Measurements from ENCODE around the gene STK35. TPM values are rescaled to one million over a fixed set of nuclear protein-coding genes. Genes with fewer than 3 reads are reported as not detected.

Gene STK35
- 11.7 and 17.7 TPM in 2 replicates for total RNA-seq (2012; rRNA removed)

DNA sequence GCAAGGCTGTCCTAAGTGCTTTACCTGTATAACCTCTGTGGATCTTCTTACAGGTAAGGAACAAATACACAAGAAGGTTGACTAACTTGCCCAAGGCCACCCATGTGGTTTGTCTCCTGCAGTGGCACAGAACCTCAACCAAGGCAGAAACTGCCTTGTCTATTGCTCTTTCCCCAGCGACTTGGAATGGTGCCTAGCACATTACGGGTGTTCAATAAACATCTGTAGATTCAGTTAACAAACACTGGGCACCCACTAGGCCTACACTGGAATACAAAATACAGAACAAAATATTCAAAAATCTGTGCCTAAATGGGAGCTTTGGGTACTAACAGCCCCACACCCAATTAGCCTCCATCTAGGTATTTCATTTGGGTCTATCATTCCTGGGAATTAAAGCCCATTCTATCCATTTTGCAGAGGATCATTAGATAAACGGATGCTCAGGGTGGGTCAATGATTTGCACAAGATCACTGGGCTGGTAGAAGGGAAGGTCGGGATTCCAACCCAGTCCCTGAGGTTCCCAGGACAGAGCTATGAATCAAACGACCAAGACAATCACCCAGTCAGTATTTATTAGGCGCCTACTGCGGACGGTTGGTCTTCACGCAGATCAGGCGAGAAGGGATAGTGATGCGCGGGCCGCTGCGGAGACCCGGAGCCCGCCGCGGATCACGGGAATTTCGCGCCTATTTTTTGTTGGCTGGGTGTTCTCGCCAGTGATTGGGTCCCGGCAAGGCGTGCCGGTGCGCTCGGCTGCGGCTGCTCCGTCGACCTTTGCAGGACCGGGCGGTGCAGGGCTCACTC is at the start of gene STK35:
TSS of gene STK35 (plus strand) at position 771 of the 808 bp plus-strand sequence. CDS start 55 bp downstream, outside the sequence.
- peaks cover 20% of the 10 kb centered on the region for H3K4me1 ChIP-seq (ENCODE audit: control insufficient read depth, insufficient read depth, low read length)
- peak within 1 kb of the TSS; percentile 100 for H3K4me2 ChIP-seq (ENCODE audit: low read length)
- H3K27me3 ChIP-seq (ENCODE audit: control insufficient read depth, insufficient read depth, low read length): no peaks in the 10 kb centered on the region
- H3K4me3 ChIP-seq (ENCODE audit: low read length): peak within 1 kb of the TSS; percentile 88
- no peaks in the 10 kb centered on the region for H3K9me3 ChIP-seq (replicated peaks; ENCODE audit: low read length)
- peaks cover 7% of the 10 kb centered on the region for H3K36me3 ChIP-seq (ENCODE audit: insufficient read depth, low read length)
- H3K9ac ChIP-seq (ENCODE audit: low read depth, low read length): peak within 1 kb of the TSS; percentile 100

DNA sequence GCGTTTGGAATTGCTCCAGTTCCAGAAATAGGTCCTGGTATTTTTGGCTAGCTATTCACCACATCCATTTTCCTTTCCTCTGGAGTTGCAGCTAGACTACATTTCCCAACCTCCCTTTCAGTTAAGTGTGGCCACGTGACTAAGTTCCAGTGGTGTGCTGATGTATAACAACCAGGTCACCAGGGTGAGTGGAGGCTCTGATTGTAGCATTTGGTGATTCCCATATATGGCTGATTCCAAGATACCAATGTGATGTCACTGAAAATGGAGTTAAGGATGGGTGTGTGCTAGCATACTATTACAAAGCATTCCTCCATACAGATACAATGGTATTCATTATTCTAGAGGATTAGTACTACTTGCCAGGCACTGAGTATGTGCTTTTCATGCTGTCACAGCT is 49.7 kb upstream of the STK35 start:
- Histone ChIP-seq H3K9ac (ENCODE audit: low read depth, low read length) (no peak overlapping the region), H3K4me1 (ENCODE audit: control insufficient read depth, insufficient read depth, low read length) (no peaks in the 10 kb centered on the region), H3K9me3 (replicated peaks; ENCODE audit: low read length) (no peaks in the 10 kb centered on the region), H3K27me3 (ENCODE audit: control insufficient read depth, insufficient read depth, low read length) (peaks cover 30% of the 10 kb centered on the region), H3K4me3 (ENCODE audit: low read length) (no peak overlapping the region), H3K4me2 (ENCODE audit: low read length) (no peak overlapping the region), H3K36me3 (ENCODE audit: insufficient read depth, low read length) (no peaks in the 10 kb centered on the region)

DNA sequence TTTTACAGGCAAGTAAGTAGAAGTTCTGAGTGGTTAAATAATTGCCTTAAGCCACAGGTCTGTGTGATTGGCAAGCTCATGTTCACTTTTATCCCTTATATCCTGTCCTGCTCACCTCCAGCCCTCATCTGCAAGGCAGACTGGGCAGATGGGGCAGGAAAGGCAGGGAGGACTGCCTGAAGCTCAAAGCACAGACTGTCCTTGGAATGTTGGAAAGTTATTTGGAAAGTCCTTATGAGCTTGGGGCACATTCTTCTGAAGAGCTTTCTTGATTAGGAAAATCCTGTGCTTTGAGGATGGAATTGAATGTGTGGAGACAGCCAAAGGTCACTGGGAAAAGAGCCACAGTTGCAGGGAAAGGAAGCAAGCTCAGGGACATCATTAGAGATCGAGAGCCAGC is 48.9 kb upstream of the STK35 start:
- Histone ChIP-seq H3K27me3 (ENCODE audit: control insufficient read depth, insufficient read depth, low read length) (peaks cover 30% of the 10 kb centered on the region), H3K9me3 (replicated peaks; ENCODE audit: low read length) (no peaks in the 10 kb centered on the region), H3K4me3 (ENCODE audit: low read length) (no peak overlapping the region), H3K4me1 (ENCODE audit: control insufficient read depth, insufficient read depth, low read length) (no peaks in the 10 kb centered on the region), H3K9ac (ENCODE audit: low read depth, low read length) (no peak overlapping the region), H3K36me3 (ENCODE audit: insufficient read depth, low read length) (no peaks in the 10 kb centered on the region), H3K4me2 (ENCODE audit: low read length) (no peak overlapping the region)

DNA sequence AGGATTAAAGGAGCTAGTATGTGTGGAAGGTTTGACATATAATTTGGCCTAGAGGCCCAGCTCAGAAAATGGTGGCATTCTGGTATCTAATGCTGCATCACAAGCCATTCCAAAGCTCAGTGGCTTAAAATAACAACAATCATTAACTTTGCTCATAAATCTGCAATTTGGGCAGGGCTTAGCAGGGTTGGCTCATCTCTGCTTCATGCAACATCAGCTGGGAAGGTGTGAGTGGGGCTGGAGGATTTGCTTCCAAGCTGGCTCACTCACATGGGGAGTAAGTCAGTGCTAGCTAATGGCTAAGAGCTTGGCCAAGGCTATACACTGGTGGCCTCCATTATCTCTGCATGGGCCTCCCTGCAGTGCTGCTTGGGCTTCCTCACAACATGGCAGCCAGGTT is 48.0 kb upstream of the STK35 start:
- no peak overlapping the region for H3K9ac ChIP-seq (ENCODE audit: low read depth, low read length)
- no peak overlapping the region for H3K4me3 ChIP-seq (ENCODE audit: low read length)
- peaks cover 30% of the 10 kb centered on the region for H3K27me3 ChIP-seq (ENCODE audit: control insufficient read depth, insufficient read depth, low read length)
- H3K4me2 ChIP-seq (ENCODE audit: low read length): no peak overlapping the region
- H3K4me1 ChIP-seq (ENCODE audit: control insufficient read depth, insufficient read depth, low read length): no peaks in the 10 kb centered on the region
- H3K36me3 ChIP-seq (ENCODE audit: insufficient read depth, low read length): no peaks in the 10 kb centered on the region
- no peaks in the 10 kb centered on the region for H3K9me3 ChIP-seq (replicated peaks; ENCODE audit: low read length)

DNA sequence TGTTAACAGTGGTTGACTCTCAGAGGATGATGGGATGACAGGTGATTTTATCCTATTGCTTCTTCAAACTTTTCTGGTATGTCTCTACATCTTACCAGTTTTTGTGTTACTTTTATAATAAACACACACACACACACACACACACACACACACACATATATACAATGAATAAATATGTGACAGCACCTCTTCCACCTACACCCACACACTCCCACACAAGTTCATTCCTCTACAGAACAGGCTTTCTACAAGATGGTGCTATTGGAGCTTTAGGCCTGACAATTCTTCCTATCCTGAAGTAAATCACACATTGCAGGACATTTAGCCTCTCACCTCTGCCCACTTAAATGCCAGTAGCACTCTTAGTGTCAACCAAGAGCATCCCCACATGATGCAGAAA is 46.7 kb upstream of the STK35 start:
- no peak overlapping the region for H3K9ac ChIP-seq (ENCODE audit: low read depth, low read length)
- H3K4me1 ChIP-seq (ENCODE audit: control insufficient read depth, insufficient read depth, low read length): no peaks in the 10 kb centered on the region
- H3K4me3 ChIP-seq (ENCODE audit: low read length): no peak overlapping the region
- peaks cover 28% of the 10 kb centered on the region for H3K27me3 ChIP-seq (ENCODE audit: control insufficient read depth, insufficient read depth, low read length)
- no peaks in the 10 kb centered on the region for H3K9me3 ChIP-seq (replicated peaks; ENCODE audit: low read length)
- no peak overlapping the region for H3K4me2 ChIP-seq (ENCODE audit: low read length)
- H3K36me3 ChIP-seq (ENCODE audit: insufficient read depth, low read length): no peaks in the 10 kb centered on the region

DNA sequence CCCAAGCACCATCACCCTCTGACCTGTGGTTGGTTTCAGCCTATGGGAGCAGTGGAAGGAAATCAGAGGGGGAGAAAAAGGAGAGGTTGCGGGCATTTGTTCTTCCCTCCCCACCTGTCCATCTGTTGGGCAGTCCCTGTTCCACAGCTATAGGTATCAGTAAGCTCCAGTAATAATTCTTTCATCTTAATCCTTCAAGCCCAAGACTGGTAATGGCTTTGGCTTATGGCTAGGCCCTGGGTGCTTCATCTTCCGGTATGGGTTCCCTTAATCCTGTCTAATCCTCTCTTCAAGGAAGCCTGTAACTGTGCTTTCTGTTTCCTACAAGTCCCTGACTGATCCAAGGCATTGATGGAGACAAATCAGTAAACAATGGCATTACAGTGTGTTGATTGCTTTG is 42.2 kb upstream of the STK35 start:
- no peak overlapping the region for H3K9ac ChIP-seq (ENCODE audit: low read depth, low read length)
- H3K4me2 ChIP-seq (ENCODE audit: low read length): no peak overlapping the region
- peaks cover 7% of the 10 kb centered on the region for H3K27me3 ChIP-seq (ENCODE audit: control insufficient read depth, insufficient read depth, low read length)
- no peaks in the 10 kb centered on the region for H3K9me3 ChIP-seq (replicated peaks; ENCODE audit: low read length)
- no peaks in the 10 kb centered on the region for H3K36me3 ChIP-seq (ENCODE audit: insufficient read depth, low read length)
- no peaks in the 10 kb centered on the region for H3K4me1 ChIP-seq (ENCODE audit: control insufficient read depth, insufficient read depth, low read length)
- no peak overlapping the region for H3K4me3 ChIP-seq (ENCODE audit: low read length)

DNA sequence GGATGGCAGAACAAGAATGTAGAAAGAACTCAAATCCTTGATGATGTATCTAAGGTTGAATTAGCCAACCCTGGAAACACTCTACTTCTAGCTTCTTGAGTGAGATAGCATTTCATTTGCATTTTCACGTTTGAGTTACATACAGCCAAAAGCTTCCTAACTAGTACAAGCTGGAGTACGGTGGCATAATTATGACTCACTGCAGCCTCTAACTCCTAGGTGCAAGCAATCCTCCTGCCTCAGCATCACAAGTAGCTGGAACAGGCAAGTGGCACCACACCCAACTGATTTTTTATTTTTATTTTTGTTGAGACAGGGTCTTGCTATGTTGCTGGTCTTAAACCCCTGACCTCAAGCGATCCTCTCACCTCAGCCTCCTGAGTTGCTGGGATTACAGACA is 36.5 kb upstream of the STK35 start:
- H3K4me2 ChIP-seq (ENCODE audit: low read length): no peak overlapping the region
- H3K9ac ChIP-seq (ENCODE audit: low read depth, low read length): no peak overlapping the region
- no peaks in the 10 kb centered on the region for H3K36me3 ChIP-seq (ENCODE audit: insufficient read depth, low read length)
- H3K4me3 ChIP-seq (ENCODE audit: low read length): no peak overlapping the region
- no peaks in the 10 kb centered on the region for H3K9me3 ChIP-seq (replicated peaks; ENCODE audit: low read length)
- H3K27me3 ChIP-seq (ENCODE audit: control insufficient read depth, insufficient read depth, low read length): peaks cover 21% of the 10 kb centered on the region
- H3K4me1 ChIP-seq (ENCODE audit: control insufficient read depth, insufficient read depth, low read length): no peaks in the 10 kb centered on the region

DNA sequence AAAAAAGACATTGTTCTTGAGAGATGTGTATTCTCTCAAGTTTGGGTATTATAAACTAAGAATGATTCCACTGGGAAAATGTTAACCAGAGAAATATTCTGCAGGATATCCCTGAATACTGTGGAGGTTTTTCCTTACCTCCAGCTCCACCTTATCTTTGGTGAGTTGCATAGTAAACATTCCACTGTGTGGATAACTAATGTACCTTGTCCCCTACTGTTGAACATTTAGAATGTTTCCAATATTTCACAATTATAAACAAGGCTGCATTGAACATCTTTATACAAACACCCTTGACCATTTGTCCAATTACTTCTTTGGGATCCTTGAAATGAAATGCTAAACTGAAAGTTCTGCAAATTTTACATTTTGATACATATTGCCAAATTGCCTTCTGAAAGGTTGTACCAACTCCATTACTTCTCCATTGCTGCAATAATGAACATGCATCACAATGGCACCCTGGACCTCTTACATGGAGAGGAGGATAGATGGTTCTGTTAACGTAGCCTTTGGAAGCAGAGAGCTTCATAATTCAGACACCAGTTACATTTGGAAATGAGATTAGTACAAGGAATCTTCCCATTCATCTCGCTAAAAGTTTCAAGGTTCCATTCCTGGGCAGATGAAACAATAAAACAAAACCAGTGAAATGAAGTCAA is 35.0 kb upstream of the STK35 start:
- Histone ChIP-seq H3K4me1 (ENCODE audit: control insufficient read depth, insufficient read depth, low read length) (no peaks in the 10 kb centered on the region), H3K4me3 (ENCODE audit: low read length) (no peak overlapping the region), H3K4me2 (ENCODE audit: low read length) (no peak overlapping the region), H3K9ac (ENCODE audit: low read depth, low read length) (no peak overlapping the region), H3K9me3 (replicated peaks; ENCODE audit: low read length) (no peaks in the 10 kb centered on the region), H3K27me3 (ENCODE audit: control insufficient read depth, insufficient read depth, low read length) (peaks cover 21% of the 10 kb centered on the region), H3K36me3 (ENCODE audit: insufficient read depth, low read length) (no peaks in the 10 kb centered on the region)

DNA sequence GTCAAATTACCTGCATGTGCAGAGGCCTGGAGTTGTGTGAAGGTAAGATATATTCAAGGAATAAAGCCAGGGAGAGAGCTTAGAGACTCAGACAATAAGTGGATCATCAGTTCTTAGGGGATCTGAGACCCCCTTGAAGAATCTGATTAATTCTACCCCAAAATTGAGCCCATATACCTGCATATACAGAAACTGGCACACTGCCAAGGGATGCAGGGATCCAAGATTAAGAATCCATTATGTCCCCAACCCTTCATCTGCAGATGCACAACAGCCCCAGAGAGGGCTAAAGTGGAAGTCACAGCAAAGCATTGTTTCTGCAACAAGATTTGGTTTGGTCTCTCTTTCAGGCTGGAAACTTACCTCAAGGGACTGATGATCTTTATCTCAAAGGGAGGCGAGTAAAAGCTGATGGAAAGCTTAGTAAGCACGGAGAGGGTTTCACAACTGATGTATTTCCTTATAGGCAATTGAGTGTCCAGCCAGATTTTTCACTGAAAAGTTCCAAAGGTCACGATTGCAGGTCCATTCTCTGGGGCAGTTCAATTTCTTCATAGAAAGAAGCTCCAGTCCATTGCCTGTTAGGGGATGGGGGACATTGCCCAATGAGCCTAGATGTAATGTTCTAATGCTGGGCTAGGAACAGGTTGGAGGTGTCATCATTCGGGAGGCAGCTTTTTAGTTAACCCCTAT is 20.9 kb upstream of the STK35 start:
- no peak overlapping the region for H3K4me2 ChIP-seq (ENCODE audit: low read length)
- peaks cover 52% of the 10 kb centered on the region for H3K27me3 ChIP-seq (ENCODE audit: control insufficient read depth, insufficient read depth, low read length)
- H3K4me3 ChIP-seq (ENCODE audit: low read length): no peak overlapping the region
- no peaks in the 10 kb centered on the region for H3K36me3 ChIP-seq (ENCODE audit: insufficient read depth, low read length)
- H3K9ac ChIP-seq (ENCODE audit: low read depth, low read length): no peak overlapping the region
- H3K9me3 ChIP-seq (replicated peaks; ENCODE audit: low read length): no peaks in the 10 kb centered on the region
- no peaks in the 10 kb centered on the region for H3K4me1 ChIP-seq (ENCODE audit: control insufficient read depth, insufficient read depth, low read length)

DNA sequence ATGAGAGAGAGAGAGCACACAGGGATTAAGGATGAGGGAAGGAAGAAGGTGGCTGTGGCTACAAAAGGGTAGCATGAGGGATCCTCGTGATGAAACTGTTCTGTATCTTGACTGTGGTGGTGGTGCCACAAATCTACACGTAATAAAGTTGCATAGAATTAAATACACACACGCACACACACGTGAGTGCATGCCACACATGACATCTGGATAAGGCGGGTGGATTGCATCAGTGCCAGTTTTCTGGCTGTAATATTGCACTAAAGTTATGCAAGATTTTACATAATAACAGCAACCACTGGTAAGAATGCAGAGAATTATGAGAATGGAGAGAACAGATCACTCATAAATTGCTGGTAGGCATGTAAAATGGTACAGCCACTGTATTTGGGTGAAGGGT is 16.9 kb upstream of the STK35 start:
- Histone ChIP-seq H3K9me3 (replicated peaks; ENCODE audit: low read length) (no peaks in the 10 kb centered on the region), H3K4me3 (ENCODE audit: low read length) (no peak overlapping the region), H3K9ac (ENCODE audit: low read depth, low read length) (no peak overlapping the region), H3K4me2 (ENCODE audit: low read length) (no peak overlapping the region), H3K36me3 (ENCODE audit: insufficient read depth, low read length) (no peaks in the 10 kb centered on the region), H3K27me3 (ENCODE audit: control insufficient read depth, insufficient read depth, low read length) (peaks cover 73% of the 10 kb centered on the region), H3K4me1 (ENCODE audit: control insufficient read depth, insufficient read depth, low read length) (no peaks in the 10 kb centered on the region)

DNA sequence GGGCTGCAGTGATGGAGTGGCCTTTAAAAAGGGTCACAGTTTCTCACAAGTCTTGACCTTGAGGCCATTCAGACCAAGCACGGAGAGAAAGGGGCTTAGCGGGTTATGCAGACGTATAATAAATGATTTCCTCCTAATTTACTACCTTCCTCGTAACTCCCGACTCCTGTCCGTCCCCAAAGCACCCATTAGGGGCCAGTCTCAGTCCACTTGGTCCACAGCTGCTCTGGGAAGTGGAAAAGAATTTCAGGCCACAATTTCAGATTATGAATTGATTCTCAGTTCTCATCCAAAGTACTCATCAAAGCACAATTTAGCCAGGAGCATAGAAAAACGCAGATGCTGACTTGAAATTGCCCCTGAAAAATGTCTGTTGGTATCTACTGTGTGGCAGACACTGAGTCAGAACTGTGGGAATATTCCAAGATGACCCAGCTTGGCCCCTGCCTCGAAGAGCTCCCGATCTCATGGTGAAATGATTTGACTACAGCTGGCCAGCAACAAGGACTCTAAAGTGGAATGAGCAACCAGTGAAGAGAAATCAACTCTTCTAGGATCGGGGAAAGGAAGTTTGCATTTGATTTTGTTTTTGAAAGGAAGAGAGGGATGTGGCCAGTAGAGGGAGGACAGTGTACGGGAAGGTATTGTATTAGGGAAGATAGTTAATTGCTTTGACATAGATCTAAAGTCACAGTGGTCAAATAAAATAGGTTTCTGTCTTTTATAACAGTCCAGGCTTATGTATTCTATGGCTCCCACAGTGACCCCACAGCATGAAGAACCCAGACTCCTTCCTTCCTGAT is 15.2 kb upstream of the STK35 start:
- H3K4me1 ChIP-seq (ENCODE audit: control insufficient read depth, insufficient read depth, low read length): no peaks in the 10 kb centered on the region
- no peaks in the 10 kb centered on the region for H3K36me3 ChIP-seq (ENCODE audit: insufficient read depth, low read length)
- H3K27me3 ChIP-seq (ENCODE audit: control insufficient read depth, insufficient read depth, low read length): peaks cover 74% of the 10 kb centered on the region
- no peak overlapping the region for H3K4me3 ChIP-seq (ENCODE audit: low read length)
- no peak overlapping the region for H3K9ac ChIP-seq (ENCODE audit: low read depth, low read length)
- H3K4me2 ChIP-seq (ENCODE audit: low read length): peak overlapping the region; percentile 28
- H3K9me3 ChIP-seq (replicated peaks; ENCODE audit: low read length): no peaks in the 10 kb centered on the region
